Muscle of leg (tissue), 11 donors: ENCODE data around the gene ZNF618. TPM values are rescaled to one million over a fixed set of nuclear protein-coding genes. Genes with fewer than 3 reads are reported as not detected.

ENCODE experiments used
- DNase-seq: peaks from one replicate; pipeline ENCODE4 v3.0.0; 2013
- H3K27ac ChIP-seq: one replicate; pipeline ENCODE4 v1.5.1; 2013; ENCODE audit warnings: mild to moderate bottlenecking, low read length, control low read depth
- H3K27me3 ChIP-seq: one replicate; pipeline ENCODE4 v1.6.1; 2013; ENCODE audit warnings: low read length; ENCODE audit not compliant: control insufficient read depth, insufficient read depth
- H3K36me3 ChIP-seq: one replicate; pipeline ENCODE4 v1.6.1; 2013; ENCODE audit warnings: low read length; ENCODE audit not compliant: control insufficient read depth, insufficient read depth
- H3K4me1 ChIP-seq: one replicate; pipeline ENCODE4 v1.6.1; 2013; ENCODE audit warnings: low read length; ENCODE audit not compliant: control insufficient read depth, insufficient read depth
- H3K4me3 ChIP-seq: one replicate; pipeline ENCODE4 v1.5.1; 2013; ENCODE audit warnings: low read length, control low read depth
- H3K9me3 ChIP-seq: replicated peaks from 2 replicates; pipeline ENCODE4 v1.6.1; 2013; ENCODE audit warnings: low read depth, low read length; ENCODE audit not compliant: control insufficient read depth
- WGBS: methylation state at CpG from one replicate; pipeline ENCODE4 v1.1.5; 2013; ENCODE audit warnings: missing lambda C conversion rate; ENCODE audit not compliant: insufficient coverage; 5-methylcytosine and 5-hydroxymethylcytosine counted together
- polyA plus RNA-seq, 8 donors: library from polyadenylated mRNA; unstranded; fragments of 120-200 nt; gene quantifications; one replicate each; pipeline versions ENCODE4 v1.2.1 to v1.2.3, GENCODE V29; 2013; ENCODE audit warnings: inconsistent platforms in 1 of 8, low replicate concordance in 1 of 8; ENCODE audit not compliant: insufficient read length in 8 of 8, insufficient read depth in 1 of 8
- total RNA-seq: library from RNA; stranded (reverse); fragments of 120-200 nt; gene quantifications from one replicate; pipeline ENCODE4 v1.2.4, GENCODE V29; 2013

Gene ZNF618
- total and polyA plus RNA-seq, 9 donors: 6.4 to 21.8 (median 16.1) TPM

- Histone ChIP-seq H3K27ac (no peak overlapping the region), H3K4me1 (peaks cover 4% of the 10 kb centered on the region), H3K27me3 (no peaks in the 10 kb centered on the region), H3K36me3 (no peaks in the 10 kb centered on the region), H3K4me3 (no peak overlapping the region), H3K9me3 (peaks cover 30% of the 10 kb centered on the region)
- no peak for DNase-seq
- WGBS: no CpG with 5 or more reads among the region's 3 CpGs
These were observed 52.2 kb downstream of the ZNF618 start for GRCh38 chr9:113928269-113928668.

DNA sequence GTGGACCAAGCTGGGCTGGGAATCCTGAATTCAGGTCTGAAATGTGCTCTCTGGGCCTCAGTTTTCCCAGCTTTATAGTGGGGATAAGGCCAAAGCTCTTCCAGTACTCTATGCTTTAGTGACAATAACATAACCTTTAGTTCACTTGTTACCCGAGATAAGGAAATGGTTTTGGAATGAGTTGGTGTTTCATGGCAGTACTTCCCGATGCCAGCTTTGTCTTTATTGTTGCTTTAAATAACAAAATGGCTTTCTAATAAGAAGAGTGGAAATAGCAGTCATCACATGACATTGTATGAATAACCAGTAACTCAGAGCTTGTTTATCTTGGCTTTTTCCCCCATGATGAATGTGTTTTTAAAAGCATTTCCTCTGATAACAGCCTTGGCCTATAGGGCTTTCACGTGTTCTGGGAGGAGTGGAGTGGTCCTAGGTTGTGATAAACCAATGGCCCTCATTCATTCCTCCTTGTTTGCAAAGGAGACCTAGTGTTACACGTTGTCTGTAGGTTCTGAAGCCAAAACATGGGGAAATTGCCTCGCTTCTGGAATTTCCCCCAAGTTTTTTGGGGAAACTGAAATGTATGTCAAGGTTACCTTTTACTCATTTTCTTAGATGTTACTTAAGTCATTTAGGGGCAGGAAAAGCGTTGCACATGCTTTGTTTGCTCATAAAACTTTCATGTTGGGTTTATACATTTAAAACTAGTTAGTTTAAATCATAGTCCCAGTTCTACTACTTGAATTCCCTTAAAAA lies 53.7 kb downstream of the ZNF618 start:
- no peak overlapping the region for H3K4me3 ChIP-seq
- H3K27me3 ChIP-seq: no peaks in the 10 kb centered on the region
- no peaks in the 10 kb centered on the region for H3K36me3 ChIP-seq
- WGBS: 80% methylated on average over 1 of the region's 6 CpGs
- DNase-seq: no peak
- no peak overlapping the region for H3K27ac ChIP-seq
- peaks cover 27% of the 10 kb centered on the region for H3K9me3 ChIP-seq
- peaks cover 4% of the 10 kb centered on the region for H3K4me1 ChIP-seq

GRCh38 chr9:113930390-113930783 lies 54.3 kb downstream of the ZNF618 start:
- 87% methylated on average over 4 of the region's 5 CpGs for WGBS

DNA sequence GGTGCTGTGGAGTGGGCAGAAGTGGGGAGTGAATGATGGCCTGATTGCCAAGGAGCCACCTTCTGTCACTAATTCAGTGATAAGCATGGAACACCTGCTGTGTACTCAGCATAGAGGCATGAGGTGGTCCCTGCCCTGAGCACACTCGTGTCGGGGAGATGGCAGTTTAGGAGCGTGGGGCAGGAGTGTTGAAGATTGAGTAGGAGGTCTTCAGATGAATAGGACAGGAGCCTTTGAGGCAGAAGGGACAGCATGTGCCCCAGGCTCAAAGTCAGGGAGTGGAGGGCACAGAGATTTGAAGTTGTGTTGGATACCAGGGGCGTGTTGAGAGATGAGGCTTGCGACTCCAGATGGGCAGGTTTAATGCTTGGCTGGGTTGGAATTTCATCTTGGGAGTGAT lies 55.0 kb downstream of the ZNF618 start:
- Histone ChIP-seq H3K4me1 (peaks cover 4% of the 10 kb centered on the region), H3K9me3 (peaks cover 24% of the 10 kb centered on the region), H3K4me3 (no peak overlapping the region), H3K36me3 (no peaks in the 10 kb centered on the region), H3K27me3 (no peaks in the 10 kb centered on the region), H3K27ac (no peak overlapping the region)
- 96% methylated on average over 5 of the region's 5 CpGs for WGBS
- no peak for DNase-seq

More at GRCh38 chr9:113930390-113930783, 54.3 kb downstream of the ZNF618 start:
- H3K9me3 ChIP-seq: peaks cover 26% of the 10 kb centered on the region
- no peak overlapping the region for H3K27ac ChIP-seq
- H3K36me3 ChIP-seq: no peaks in the 10 kb centered on the region
- H3K4me1 ChIP-seq: peaks cover 4% of the 10 kb centered on the region
- no peak for DNase-seq
- H3K4me3 ChIP-seq: no peak overlapping the region
- no peaks in the 10 kb centered on the region for H3K27me3 ChIP-seq

DNA sequence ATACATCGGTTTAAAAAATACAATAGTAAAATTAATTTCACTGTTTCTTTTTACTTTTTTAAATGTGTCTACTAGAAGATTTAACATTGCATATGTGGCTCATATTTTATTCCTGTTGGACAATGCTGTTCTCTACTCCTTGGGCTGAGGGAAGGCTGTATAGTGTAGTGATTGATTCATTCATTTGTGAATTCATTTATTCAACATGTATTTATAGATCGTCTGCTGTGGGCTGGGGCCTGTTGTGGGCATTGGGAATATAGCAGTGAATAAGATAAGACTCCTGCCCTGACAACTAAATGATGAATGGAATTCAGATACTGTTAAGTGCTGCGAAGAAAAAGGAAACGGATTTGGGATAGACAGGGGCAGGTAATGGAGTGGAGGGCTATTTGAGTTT lies 55.7 kb downstream of the ZNF618 start:
- no peaks in the 10 kb centered on the region for H3K27me3 ChIP-seq
- no peaks in the 10 kb centered on the region for H3K36me3 ChIP-seq
- 89% methylated on average over 2 of the region's 4 CpGs for WGBS
- no peak for DNase-seq
- H3K4me3 ChIP-seq: no peak overlapping the region
- no peak overlapping the region for H3K27ac ChIP-seq
- peaks cover 4% of the 10 kb centered on the region for H3K4me1 ChIP-seq
- H3K9me3 ChIP-seq: peaks cover 24% of the 10 kb centered on the region

GRCh38 chr9:113932906-113933584 lies 56.9 kb downstream of the ZNF618 start:
- H3K4me1 ChIP-seq: peaks cover 4% of the 10 kb centered on the region
- H3K4me3 ChIP-seq: no peak overlapping the region
- H3K27me3 ChIP-seq: no peaks in the 10 kb centered on the region
- H3K9me3 ChIP-seq: peaks cover 11% of the 10 kb centered on the region
- DNase-seq: peak; percentile 45
- WGBS: 68% methylated on average over 8 of the region's 8 CpGs
- no peak overlapping the region for H3K27ac ChIP-seq
- no peaks in the 10 kb centered on the region for H3K36me3 ChIP-seq

GRCh38 chr9:113933671-113934070 lies 57.6 kb downstream of the ZNF618 start:
- no peak overlapping the region for H3K27ac ChIP-seq
- H3K36me3 ChIP-seq: no peaks in the 10 kb centered on the region
- peaks cover 6% of the 10 kb centered on the region for H3K9me3 ChIP-seq
- peaks cover 4% of the 10 kb centered on the region for H3K4me1 ChIP-seq
- no peaks in the 10 kb centered on the region for H3K27me3 ChIP-seq
- DNase-seq: no peak
- H3K4me3 ChIP-seq: no peak overlapping the region

DNA sequence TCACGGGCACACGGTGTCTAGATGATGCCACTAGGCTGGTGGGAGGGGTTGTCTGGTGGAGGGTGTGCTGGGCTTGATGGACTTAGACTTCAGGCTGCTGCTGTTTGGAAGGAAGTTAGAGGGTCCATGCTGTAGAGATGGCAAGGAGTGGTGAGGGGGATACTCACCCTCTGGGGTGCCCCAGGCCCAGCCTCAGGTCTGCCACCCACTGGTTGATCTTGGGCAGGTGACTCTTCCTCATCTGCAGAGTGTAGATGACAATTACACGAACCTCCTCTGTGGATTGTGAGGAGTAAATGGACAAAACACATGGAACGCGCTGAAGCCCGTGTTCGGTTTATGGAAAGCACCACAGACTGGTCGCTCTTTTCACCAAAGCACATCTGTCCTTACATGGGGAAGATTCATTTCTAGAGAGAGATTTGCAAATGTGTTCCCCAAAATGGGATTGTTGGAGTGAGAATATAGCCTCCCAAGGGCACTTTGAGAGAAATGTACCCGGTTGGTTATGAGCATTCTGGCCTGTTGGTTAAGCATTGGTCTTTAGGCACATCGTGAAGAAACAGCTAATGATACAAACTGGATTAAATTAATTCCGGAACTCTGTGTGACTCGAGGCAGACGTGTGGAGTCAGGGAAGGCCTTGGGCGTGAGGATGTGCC lies 58.2 kb downstream of the ZNF618 start:
- no peak overlapping the region for H3K4me3 ChIP-seq
- WGBS: 88% methylated on average over 11 of the region's 14 CpGs
- H3K27ac ChIP-seq: no peak overlapping the region
- no peak for DNase-seq
- H3K27me3 ChIP-seq: no peaks in the 10 kb centered on the region
- H3K36me3 ChIP-seq: no peaks in the 10 kb centered on the region
- H3K9me3 ChIP-seq: peaks cover under 1% of the 10 kb centered on the region
- H3K4me1 ChIP-seq: peaks cover 4% of the 10 kb centered on the region

- H3K27ac ChIP-seq: no peak overlapping the region
- H3K27me3 ChIP-seq: no peaks in the 10 kb centered on the region
- no peaks in the 10 kb centered on the region for H3K36me3 ChIP-seq
- DNase-seq: no peak
- H3K4me1 ChIP-seq: peaks cover 4% of the 10 kb centered on the region
- H3K4me3 ChIP-seq: no peak overlapping the region
- WGBS: 89% methylated on average over 12 of the region's 13 CpGs
- H3K9me3 ChIP-seq: peaks cover 2% of the 10 kb centered on the region
These were observed 58.9 kb downstream of the ZNF618 start for GRCh38 chr9:113934829-113935676.
